ENCODE measurements around the gene ASIP.
"Not testable (repeated sequence)": the region's sequence is repeated elsewhere in the genome, so short reads cannot be mapped to it uniquely, and the experiment has no call there.

Gene ASIP

DNA sequence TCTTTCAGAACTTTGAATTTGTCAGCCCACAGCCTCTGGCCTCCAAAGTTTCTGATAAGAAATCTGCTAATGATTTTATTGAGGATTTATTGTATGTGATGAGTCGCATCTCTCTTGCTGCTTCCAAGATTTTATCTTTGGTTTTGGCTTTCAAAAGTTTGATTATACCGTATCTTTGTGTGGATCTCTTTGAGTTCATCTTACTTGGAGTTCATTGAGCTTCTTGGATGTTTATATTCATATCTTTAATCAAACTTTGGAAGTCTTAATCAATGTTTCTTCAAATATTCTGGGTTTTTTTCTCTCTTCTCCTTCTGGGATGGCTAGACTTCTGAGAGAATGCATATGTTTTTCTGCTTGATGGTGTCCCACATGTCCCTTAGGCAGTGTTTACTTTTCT, 3.3 kb upstream of the ASIP start:
- in situ Hi-C loops (cut with MboI; ENCODE audit: low sequenced_read_pairs, unreplicated experiment), result no loop called here
- TF ChIP-seq, protein P1, sequence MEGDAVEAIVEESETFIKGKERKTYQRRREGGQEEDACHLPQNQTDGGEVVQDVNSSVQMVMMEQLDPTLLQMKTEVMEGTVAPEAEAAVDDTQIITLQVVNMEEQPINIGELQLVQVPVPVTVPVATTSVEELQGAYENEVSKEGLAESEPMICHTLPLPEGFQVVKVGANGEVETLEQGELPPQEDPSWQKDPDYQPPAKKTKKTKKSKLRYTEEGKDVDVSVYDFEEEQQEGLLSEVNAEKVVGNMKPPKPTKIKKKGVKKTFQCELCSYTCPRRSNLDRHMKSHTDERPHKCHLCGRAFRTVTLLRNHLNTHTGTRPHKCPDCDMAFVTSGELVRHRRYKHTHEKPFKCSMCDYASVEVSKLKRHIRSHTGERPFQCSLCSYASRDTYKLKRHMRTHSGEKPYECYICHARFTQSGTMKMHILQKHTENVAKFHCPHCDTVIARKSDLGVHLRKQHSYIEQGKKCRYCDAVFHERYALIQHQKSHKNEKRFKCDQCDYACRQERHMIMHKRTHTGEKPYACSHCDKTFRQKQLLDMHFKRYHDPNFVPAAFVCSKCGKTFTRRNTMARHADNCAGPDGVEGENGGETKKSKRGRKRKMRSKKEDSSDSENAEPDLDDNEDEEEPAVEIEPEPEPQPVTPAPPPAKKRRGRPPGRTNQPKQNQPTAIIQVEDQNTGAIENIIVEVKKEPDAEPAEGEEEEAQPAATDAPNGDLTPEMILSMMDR (IDR thresholded peaks at IDR 0.05; ENCODE audit: borderline replicate concordance, control extremely low read depth, extremely low read depth, insufficient read depth, missing control alignments), result no peak
- DNase-seq (ENCODE audit: low spot score), result no peak

DNA sequence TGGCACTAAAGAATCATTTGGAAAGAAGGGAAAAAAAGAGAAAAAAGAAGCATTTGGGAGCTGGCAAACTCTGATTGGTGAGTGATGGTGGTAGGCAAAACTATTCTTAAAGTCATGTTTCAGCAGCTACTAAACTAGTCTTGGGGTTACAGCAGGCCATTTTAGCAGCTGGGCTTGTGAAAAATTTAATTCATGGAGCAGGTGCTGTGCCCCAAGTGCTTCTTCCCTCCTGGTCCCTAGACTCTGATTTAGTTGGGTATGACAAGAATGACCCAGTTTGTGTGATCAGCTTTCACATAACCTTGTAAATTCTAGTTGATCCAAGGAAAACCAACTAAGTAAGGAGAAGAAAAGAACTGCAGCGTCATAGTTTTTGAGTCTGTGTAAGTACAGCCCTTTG, 1.1 kb upstream of the ASIP start:
- TF ChIP-seq, protein P1 (IDR thresholded peaks at IDR 0.05; ENCODE audit: borderline replicate concordance, control extremely low read depth, extremely low read depth, insufficient read depth, missing control alignments), result no peak
- in situ Hi-C loops (cut with MboI; ENCODE audit: low sequenced_read_pairs, unreplicated experiment), result no loop called here
- no peak for DNase-seq (ENCODE audit: low spot score)

DNA sequence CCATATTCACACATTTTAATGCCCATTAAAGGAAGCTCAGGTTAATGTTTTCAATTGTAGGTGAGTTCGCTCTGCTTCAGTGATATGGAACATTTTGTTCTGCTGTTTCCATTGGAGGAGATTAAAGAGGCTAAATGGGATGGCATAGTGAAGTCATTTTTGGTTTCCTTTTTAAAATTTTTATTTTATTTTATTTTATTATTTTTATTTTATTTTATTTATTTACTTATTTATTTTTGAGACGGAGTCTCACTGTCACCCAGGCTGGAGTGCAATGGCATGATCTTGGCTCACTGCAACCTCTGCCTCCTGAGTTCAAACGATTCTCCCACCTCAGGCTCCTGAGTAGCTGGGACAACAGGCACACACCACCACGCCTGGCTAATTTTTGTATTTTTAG, 792 bp downstream of the ASIP start:
- DNase-seq (ENCODE audit: low spot score); in situ Hi-C loops (cut with MboI; ENCODE audit: low sequenced_read_pairs, unreplicated experiment): not testable (repeated sequence)

DNA sequence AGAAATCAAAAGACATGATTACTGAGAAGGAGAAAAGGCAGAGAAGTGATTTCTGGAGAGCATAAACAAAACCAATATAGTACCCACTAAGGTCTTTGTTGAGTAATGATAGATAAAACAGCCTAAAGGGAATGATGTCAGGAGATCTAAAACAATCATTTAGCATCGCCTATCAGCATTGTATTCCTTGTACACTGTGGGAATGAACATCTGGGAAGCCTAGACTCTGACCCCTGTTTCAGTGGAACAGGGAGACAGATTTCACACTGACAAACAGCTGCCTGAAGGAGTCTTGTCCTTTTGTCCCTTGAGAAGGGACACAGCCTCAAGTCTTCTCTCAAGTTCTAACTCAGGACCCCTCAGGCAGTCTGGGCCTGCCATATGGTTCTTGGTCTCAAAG, 1.7 kb downstream of the ASIP start:
- in situ Hi-C loops (cut with MboI; ENCODE audit: low sequenced_read_pairs, unreplicated experiment), result no loop called here
- no peak for DNase-seq (ENCODE audit: low spot score)
- TF ChIP-seq, protein P1 (IDR thresholded peaks at IDR 0.05; ENCODE audit: borderline replicate concordance, control extremely low read depth, extremely low read depth, insufficient read depth, missing control alignments), result no peak

DNA sequence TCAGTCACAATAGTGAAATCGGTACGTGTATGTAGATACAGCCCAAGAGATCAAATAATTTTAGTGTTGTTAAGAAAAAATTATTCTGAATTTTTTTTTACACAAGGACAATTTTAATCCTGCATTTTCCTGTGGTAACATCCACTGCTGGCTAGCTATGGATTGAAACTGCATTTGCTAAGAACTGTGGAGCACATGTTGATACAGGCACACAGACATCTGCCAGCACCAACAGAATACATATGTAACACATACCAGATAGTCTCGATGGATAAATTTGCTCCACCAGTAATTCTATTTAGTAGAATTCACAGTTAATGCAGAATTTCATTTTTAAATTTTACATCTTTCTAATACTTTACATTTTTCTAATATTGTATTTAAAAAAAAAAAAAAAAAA, 2.2 kb downstream of the ASIP start:
- DNase-seq (ENCODE audit: low spot score), result no peak
- TF ChIP-seq, protein P1 (IDR thresholded peaks at IDR 0.05; ENCODE audit: borderline replicate concordance, control extremely low read depth, extremely low read depth, insufficient read depth, missing control alignments), result no peak
- in situ Hi-C loops (cut with MboI; ENCODE audit: low sequenced_read_pairs, unreplicated experiment), result no loop called here

DNA sequence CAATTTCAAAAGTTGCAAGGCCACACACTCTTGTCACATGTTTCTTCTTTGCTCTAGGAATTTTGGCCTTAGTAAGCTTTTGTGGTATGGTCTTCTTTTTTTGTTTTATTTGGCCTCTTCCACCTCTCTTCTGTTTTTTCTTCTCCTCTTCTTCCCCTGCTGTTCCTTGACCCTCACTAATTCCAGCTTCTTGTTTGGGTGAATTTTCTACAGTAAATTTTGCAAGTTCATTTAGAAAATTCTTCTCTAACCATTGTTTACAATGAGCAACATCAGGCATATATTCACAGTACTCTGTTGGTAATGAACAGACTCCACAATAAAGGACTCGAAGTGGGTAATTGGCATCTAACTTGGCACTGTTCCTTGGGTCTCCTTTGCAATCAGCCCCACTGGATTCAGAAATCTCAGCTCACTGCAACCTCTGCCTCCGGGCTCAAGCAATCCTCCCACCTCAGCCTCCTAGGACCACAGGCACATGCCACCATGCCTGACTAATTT, 5.0 kb downstream of the ASIP start:
- TF ChIP-seq, protein P1 (IDR thresholded peaks at IDR 0.05; ENCODE audit: borderline replicate concordance, control extremely low read depth, extremely low read depth, insufficient read depth, missing control alignments), result no peak
- DNase-seq (ENCODE audit: low spot score), result no peak
- in situ Hi-C loops (cut with MboI; ENCODE audit: low sequenced_read_pairs, unreplicated experiment), result no loop called here

DNA sequence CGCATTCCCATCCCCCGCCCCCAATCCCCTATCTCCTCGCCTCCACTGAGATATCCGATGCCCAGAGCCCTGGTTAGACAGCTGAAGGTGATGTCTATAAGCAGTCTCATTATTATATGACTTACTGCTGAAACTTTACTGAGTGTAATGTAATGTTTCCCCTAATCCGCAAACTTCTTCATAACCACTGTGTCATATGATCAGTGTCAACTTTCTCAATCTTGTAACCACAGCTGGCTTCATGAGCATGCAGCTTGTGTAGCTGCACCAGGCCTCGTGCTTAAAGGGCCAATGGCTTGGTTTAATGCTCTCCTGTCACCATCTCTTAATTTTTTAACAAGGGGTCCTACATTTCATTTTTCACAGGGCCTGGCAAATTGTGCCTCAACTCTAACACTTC, 8.1 kb downstream of the ASIP start:
- TF ChIP-seq, protein P1 (IDR thresholded peaks at IDR 0.05; ENCODE audit: borderline replicate concordance, control extremely low read depth, extremely low read depth, insufficient read depth, missing control alignments), result no peak
- in situ Hi-C loops (cut with MboI; ENCODE audit: low sequenced_read_pairs, unreplicated experiment), result no loop called here
- peak; percentile 54 for DNase-seq (ENCODE audit: low spot score)
